Upper lobe of right lung (tissue), 1 donor: ENCODE results near the gene OR7G3. TPM values are rescaled to one million over a fixed set of nuclear protein-coding genes. Genes with fewer than 3 reads are reported as not detected.
A peak's percentile ranks its signal among the peaks of the same experiment; 100 is the strongest.

Experiments used
- ATAC-seq: fragments of 200-7000 bp; cut with Tn5 transposase; one replicate; pipeline ENCODE4 v1.9.1; 2020; ENCODE audit warnings: mild to moderate bottlenecking, moderate library complexity
- DNase-seq: peaks from one replicate; pipeline ENCODE4 v3.0.0-alpha.2; 2020
- H3K27ac ChIP-seq: fragments of 200-600 bp; one replicate; pipeline ENCODE4 v1.8.0; 2022
- H3K27me3 ChIP-seq: fragments of 200-600 bp; one replicate; pipeline ENCODE4 v1.8.0; 2022; ENCODE audit warnings: mild to moderate bottlenecking
- H3K36me3 ChIP-seq: fragments of 200-600 bp; one replicate; pipeline ENCODE4 v1.8.0; 2022
- H3K4me1 ChIP-seq: fragments of 200-600 bp; one replicate; pipeline ENCODE4 v1.8.0; 2022
- H3K4me3 ChIP-seq: fragments of 200-600 bp; one replicate; pipeline ENCODE4 v1.8.0; 2022; ENCODE audit warnings: mild to moderate bottlenecking
- H3K9me3 ChIP-seq: fragments of 200-600 bp; one replicate; pipeline ENCODE4 v1.8.0; 2022
- CTCF ChIP-seq: fragments of 200-600 bp; IDR thresholded peaks from one replicate; pipeline ENCODE4 v1.8.0; 2022; ENCODE audit warnings: antibody characterized with exemption
- intact Hi-C: fragments of 100-400 bp; cut with DNase I; formaldehyde crosslinking; loops from one replicate; pipeline ENCODE4 v1.11.0; 2022
- total RNA-seq: library from RNA; stranded (reverse); fragmentation: NEBNext Ultra II Directional; extraction: Animal tissue kit (Norgen Biotek cat#: 25700); gene quantifications from one replicate; pipeline ENCODE4 v1.2.1, GENCODE V29; 2021
- donor health status: DM: no; HTN: yes; CAD: no; lungs with severe emphysema.

OR7G3 gene
- total RNA-seq, 1 donor from 2014 or later: not detected

DNA sequence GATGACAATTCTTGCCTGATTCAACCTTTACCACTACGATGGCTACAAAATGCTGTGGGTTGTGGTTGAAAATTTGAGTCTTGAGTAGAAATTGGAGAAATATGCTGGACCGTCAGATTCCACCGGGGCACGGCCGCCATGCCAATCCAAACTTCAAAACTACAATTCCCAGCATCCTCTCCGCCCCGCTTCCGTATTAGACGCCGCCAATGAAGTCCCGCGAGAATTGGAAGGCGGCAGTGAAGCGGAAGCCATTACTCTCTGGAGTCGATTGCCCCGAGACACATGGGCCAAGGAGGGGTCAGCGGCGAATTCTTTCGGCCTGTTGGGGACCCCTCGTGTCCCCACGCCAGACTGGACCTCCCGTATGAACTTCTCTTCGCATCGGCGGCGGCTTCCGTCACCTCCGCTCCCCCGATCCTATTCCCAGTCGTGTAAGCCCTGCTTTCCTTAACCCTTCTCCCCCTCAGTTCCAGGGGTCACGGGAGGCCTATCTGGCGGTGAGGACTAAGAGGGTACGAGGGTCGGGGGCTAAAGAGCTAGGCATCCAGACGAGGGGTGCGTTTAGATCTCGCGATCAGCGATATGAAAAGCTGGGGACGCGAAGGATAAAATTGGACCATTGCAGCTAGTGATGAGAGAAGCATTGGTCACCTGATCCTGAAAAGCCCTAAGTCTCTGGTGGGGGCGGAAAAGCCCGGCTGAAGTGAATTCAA lies 13.6 kb upstream of the OR7G3 start, which contains the start of gene ZNF317:
ZNF317 (plus strand) TSS at position 239 of the 716 bp plus-strand sequence. CDS start 15,620 bp downstream, outside the sequence.
- H3K9me3 ChIP-seq: peaks cover 10% of the 10 kb centered on the region
- DNase-seq (peak; percentile 93), ATAC-seq (peak; percentile 98)
- no peak for TF ChIP-seq CTCF
- no peaks in the 10 kb centered on the region for H3K36me3 ChIP-seq
- peak within 1 kb of the TSS; percentile 96 for H3K27ac ChIP-seq
- no peaks in the 10 kb centered on the region for H3K27me3 ChIP-seq
- peaks cover 17% of the 10 kb centered on the region for H3K4me1 ChIP-seq
- peak within 1 kb of the TSS; percentile 92 for H3K4me3 ChIP-seq
- intact Hi-C loops: no loop called here

DNA sequence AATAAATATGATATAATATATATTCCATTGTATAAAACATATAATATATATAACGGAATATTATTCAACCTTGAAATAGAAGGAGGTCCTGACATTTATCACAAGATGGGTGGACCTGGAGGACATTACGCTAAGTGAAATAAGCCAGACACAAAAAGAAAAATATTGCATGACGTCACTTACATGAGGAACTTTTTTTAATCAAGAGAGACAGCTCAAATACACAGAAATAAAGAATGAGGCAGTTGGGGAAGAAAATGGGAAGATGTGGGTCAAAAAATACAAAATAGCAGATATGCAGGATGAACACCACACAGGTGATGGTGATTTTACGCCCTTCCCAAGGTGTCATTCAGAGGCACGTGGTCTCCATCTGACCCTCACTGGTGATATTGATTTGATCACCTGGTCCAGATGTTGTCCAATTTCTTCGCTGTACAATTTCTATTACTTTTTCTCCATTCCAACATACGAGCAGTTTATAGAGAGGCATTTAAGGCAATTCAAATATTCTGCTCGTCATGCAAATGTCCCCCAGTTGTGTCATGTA lies 12.9 kb upstream of the OR7G3 start:
- Histone ChIP-seq H3K4me3 (peak overlapping the region; percentile 92), H3K36me3 (no peaks in the 10 kb centered on the region), H3K27me3 (no peaks in the 10 kb centered on the region), H3K4me1 (peaks cover 17% of the 10 kb centered on the region), H3K27ac (peak overlapping the region; percentile 96), H3K9me3 (peaks cover 3% of the 10 kb centered on the region)
- intact Hi-C loops: no loop called here
- DNase-seq (no peak), ATAC-seq (no peak)
- TF ChIP-seq CTCF: no peak

GRCh38 chr19:9132422-9132821 lies 5.7 kb upstream of the OR7G3 start:
- Histone ChIP-seq H3K4me1 (no peaks in the 10 kb centered on the region), H3K9me3 (no peaks in the 10 kb centered on the region), H3K27ac (no peak overlapping the region), H3K36me3 (no peaks in the 10 kb centered on the region), H3K27me3 (no peaks in the 10 kb centered on the region), H3K4me3 (no peak overlapping the region)
- intact Hi-C loops: no loop called here
- DNase-seq (no peak), ATAC-seq (no peak)
- TF ChIP-seq CTCF: no peak

GRCh38 chr19:9130965-9131364 lies 4.2 kb upstream of the OR7G3 start:
- TF ChIP-seq CTCF: no peak
- no peaks in the 10 kb centered on the region for H3K9me3 ChIP-seq
- DNase-seq: no peak
- no peaks in the 10 kb centered on the region for H3K4me1 ChIP-seq
- intact Hi-C loops: no loop called here
- H3K36me3 ChIP-seq: no peaks in the 10 kb centered on the region
- H3K4me3 ChIP-seq: no peak overlapping the region
- ATAC-seq: peak; percentile 80
- H3K27me3 ChIP-seq: no peaks in the 10 kb centered on the region
- H3K27ac ChIP-seq: no peak overlapping the region

- intact Hi-C loops: no loop called here
- no peak for DNase-seq
- Histone ChIP-seq H3K4me1 (no peaks in the 10 kb centered on the region), H3K4me3 (no peak overlapping the region), H3K9me3 (no peaks in the 10 kb centered on the region), H3K27ac (no peak overlapping the region), H3K27me3 (peaks cover 1% of the 10 kb centered on the region), H3K36me3 (no peaks in the 10 kb centered on the region)
- peak; percentile 73 for ATAC-seq
- no peak for TF ChIP-seq CTCF
These were observed 1.4 kb upstream of the OR7G3 start for GRCh38 chr19:9128171-9128570.
